Measurements from ENCODE around the gene SRP72.

SRP72 gene

GRCh38 chr4:56552273-56552672, 84.9 kb downstream of the SRP72 start:
- no peak for FAIRE-seq
